Measurements from ENCODE around the gene ECEL1. TPM values are rescaled to one million over a fixed set of nuclear protein-coding genes. Genes with fewer than 3 reads are reported as not detected.

ECEL1 gene
- total and polyA plus RNA-seq, 4 donors: 0.09 to 0.35 (median 0.23) TPM

GRCh38 chr2:232491139-232491780 lies 3.6 kb upstream of the ECEL1 start:
- Histone ChIP-seq H3K9me3 (ENCODE audit: control insufficient read depth in 4 of 4, insufficient read depth in 3 of 4, low read length in 3 of 4) (peaks cover 0 to 3% (median 0%) of the 10 kb centered on the region in 4 donors), H3K4me3 (no peak overlapping the region), H3K36me3 (ENCODE audit: control insufficient read depth in 4 of 4, insufficient read depth in 4 of 4, low read length in 4 of 4) (no peaks in the 10 kb centered on the region), H3K9ac (ENCODE audit: insufficient read depth in 1 of 2, low read length in 2 of 2) (no peak overlapping the region), H3K27me3 (ENCODE audit: control insufficient read depth in 3 of 3, insufficient read depth in 3 of 3, low read length in 2 of 3) (peaks cover 0 to 29% (median 6%) of the 10 kb centered on the region in 3 donors), H3K27ac (ENCODE audit: low read depth in 1 of 2, low read length in 1 of 2) (no peak overlapping the region), H3K4me1 (ENCODE audit: control insufficient read depth in 5 of 5, insufficient read depth in 5 of 5, low read length in 5 of 5) (peaks cover 0 to 4% (median 0%) of the 10 kb centered on the region in 5 donors)
- WGBS, 2 donors: 91 to 95% methylated on average over 12 of the region's 12 CpGs
- peak in 1 of 3 donors; percentile 10 for DNase-seq
- no peak for ATAC-seq (ENCODE audit: insufficient read depth, low FRiP score)
- TF ChIP-seq, protein P1, sequence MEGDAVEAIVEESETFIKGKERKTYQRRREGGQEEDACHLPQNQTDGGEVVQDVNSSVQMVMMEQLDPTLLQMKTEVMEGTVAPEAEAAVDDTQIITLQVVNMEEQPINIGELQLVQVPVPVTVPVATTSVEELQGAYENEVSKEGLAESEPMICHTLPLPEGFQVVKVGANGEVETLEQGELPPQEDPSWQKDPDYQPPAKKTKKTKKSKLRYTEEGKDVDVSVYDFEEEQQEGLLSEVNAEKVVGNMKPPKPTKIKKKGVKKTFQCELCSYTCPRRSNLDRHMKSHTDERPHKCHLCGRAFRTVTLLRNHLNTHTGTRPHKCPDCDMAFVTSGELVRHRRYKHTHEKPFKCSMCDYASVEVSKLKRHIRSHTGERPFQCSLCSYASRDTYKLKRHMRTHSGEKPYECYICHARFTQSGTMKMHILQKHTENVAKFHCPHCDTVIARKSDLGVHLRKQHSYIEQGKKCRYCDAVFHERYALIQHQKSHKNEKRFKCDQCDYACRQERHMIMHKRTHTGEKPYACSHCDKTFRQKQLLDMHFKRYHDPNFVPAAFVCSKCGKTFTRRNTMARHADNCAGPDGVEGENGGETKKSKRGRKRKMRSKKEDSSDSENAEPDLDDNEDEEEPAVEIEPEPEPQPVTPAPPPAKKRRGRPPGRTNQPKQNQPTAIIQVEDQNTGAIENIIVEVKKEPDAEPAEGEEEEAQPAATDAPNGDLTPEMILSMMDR (IDR thresholded peaks at IDR 0.05; ENCODE audit: control extremely low read depth, extremely low read depth): no peak

DNA sequence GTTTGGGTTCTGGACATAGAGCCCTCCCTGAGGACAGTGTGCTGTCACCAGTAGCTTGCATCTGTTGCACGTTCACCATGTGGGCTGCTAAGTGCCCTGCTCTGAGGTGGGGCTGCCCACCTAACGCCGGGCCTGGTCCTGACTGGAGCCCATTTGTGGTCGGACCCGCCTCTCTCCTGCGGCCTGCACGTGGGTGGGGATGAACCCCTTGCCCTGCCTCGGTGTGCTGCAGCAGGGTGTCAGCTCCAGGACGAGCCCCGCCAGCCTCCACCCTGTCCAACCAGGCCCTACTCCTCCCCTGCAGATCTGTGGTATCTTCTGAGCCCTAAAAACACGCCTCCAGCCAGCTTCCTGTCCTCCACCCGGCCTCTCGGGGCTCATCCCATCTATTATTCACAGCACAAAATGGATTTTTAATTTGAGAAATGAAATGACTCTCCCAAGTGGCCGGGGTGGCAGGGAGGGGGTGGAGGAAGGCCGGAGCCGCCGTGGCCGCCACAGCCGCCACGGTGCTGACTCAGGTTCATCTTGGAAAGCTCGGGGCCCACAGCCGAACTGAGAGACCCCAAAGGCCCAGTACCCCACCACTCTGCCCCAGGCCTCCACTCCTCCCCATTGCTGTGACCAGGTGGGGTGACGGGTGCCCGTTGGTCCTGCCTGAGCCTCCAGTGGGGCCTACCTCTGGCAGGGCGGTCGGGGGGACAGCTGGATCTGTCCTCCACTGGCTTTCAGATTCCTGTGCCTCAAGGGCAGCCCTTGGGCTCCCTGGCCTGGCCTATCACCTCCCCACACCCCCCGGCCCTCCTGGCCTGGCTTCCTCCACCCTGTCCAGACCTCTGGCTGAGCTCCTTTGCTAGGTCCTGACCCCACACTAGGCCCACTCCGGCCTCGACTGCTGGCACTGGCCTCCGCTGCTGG lies 2.8 kb upstream of the ECEL1 start:
- Histone ChIP-seq H3K9me3 (ENCODE audit: control insufficient read depth in 4 of 4, insufficient read depth in 3 of 4, low read length in 3 of 4) (peaks cover 0 to 3% (median 0%) of the 10 kb centered on the region in 4 donors), H3K4me1 (ENCODE audit: control insufficient read depth in 5 of 5, insufficient read depth in 5 of 5, low read length in 5 of 5) (peaks cover 0 to 7% (median 0%) of the 10 kb centered on the region in 5 donors), H3K36me3 (ENCODE audit: control insufficient read depth in 4 of 4, insufficient read depth in 4 of 4, low read length in 4 of 4) (no peaks in the 10 kb centered on the region), H3K9ac (ENCODE audit: insufficient read depth in 1 of 2, low read length in 2 of 2) (no peak overlapping the region), H3K27ac (ENCODE audit: low read depth in 1 of 2, low read length in 1 of 2) (no peak overlapping the region), H3K4me3 (no peak overlapping the region), H3K27me3 (ENCODE audit: control insufficient read depth in 3 of 3, insufficient read depth in 3 of 3, low read length in 2 of 3) (peaks cover 3 to 33% (median 9%) of the 10 kb centered on the region in 3 donors)
- ATAC-seq (ENCODE audit: insufficient read depth, low FRiP score) (no peak), DNase-seq (peak in 1 of 3 donors; percentile 6)
- TF ChIP-seq, protein P1 (IDR thresholded peaks at IDR 0.05; ENCODE audit: control extremely low read depth, extremely low read depth): no peak
- 88% methylated on average over 29 to 30 of the region's 30 CpGs for WGBS, 2 donors

GRCh38 chr2:232489516-232490220 lies 2.0 kb upstream of the ECEL1 start:
- no peak overlapping the region for H3K9ac ChIP-seq (ENCODE audit: insufficient read depth in 1 of 2, low read length in 2 of 2)
- no peak overlapping the region for H3K27ac ChIP-seq (ENCODE audit: low read depth in 1 of 2, low read length in 1 of 2)
- WGBS, 2 donors: 69 to 81% methylated on average over 9 of the region's 9 CpGs
- H3K4me3 ChIP-seq: no peak overlapping the region
- H3K27me3 ChIP-seq (ENCODE audit: control insufficient read depth in 3 of 3, insufficient read depth in 3 of 3, low read length in 2 of 3): peaks cover 10 to 41% (median 17%) of the 10 kb centered on the region in 3 donors
- TF ChIP-seq, protein P1 (IDR thresholded peaks at IDR 0.05; ENCODE audit: control extremely low read depth, extremely low read depth): no peak
- H3K4me1 ChIP-seq (ENCODE audit: control insufficient read depth in 5 of 5, insufficient read depth in 5 of 5, low read length in 5 of 5): peaks cover 0 to 7% (median 0%) of the 10 kb centered on the region in 5 donors
- DNase-seq (peak in 1 of 3 donors; percentile 10), ATAC-seq (ENCODE audit: insufficient read depth, low FRiP score) (no peak)
- H3K36me3 ChIP-seq (ENCODE audit: control insufficient read depth in 4 of 4, insufficient read depth in 4 of 4, low read length in 4 of 4): no peaks in the 10 kb centered on the region
- H3K9me3 ChIP-seq (ENCODE audit: control insufficient read depth in 4 of 4, insufficient read depth in 3 of 4, low read length in 3 of 4): peaks cover 0 to 5% (median 0%) of the 10 kb centered on the region in 4 donors
